ENCODE measurements around the gene HOXD10.

Gene HOXD10

DNA sequence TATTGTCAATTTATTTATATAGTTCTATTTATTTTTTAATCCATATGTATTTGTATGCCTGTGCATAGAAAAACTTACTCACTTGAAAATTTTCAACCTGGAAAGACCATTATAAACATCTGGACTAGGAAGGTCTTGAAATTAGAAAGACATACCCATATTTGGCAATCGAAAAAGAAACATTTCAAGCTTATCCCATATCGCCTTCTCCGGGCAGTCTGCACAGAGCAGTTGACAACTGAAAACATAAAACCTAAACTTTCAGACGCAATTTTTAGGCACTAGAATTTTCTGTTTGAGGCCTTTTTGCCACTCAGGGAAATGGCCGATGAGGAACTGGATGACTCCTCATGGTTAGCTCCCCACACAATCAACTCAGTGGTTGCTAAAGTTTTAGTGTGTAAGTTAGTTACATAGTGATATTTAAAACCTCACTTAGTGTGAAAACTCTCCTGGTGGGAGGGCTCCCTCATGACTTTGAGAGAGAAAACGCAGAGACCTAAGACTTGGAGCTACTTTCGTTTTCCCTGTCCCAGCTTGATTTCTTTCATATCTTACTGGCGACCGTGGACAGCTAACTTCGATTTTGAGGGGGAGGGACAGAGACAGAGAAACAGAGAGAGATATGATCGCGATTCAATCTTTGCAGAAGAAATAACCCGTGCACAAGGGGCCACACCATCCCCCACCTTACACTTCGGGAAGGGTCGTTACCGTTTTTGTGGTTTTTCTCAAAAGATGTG is 20.2 kb upstream of the HOXD10 start:
- DNase-seq = no peak

DNA sequence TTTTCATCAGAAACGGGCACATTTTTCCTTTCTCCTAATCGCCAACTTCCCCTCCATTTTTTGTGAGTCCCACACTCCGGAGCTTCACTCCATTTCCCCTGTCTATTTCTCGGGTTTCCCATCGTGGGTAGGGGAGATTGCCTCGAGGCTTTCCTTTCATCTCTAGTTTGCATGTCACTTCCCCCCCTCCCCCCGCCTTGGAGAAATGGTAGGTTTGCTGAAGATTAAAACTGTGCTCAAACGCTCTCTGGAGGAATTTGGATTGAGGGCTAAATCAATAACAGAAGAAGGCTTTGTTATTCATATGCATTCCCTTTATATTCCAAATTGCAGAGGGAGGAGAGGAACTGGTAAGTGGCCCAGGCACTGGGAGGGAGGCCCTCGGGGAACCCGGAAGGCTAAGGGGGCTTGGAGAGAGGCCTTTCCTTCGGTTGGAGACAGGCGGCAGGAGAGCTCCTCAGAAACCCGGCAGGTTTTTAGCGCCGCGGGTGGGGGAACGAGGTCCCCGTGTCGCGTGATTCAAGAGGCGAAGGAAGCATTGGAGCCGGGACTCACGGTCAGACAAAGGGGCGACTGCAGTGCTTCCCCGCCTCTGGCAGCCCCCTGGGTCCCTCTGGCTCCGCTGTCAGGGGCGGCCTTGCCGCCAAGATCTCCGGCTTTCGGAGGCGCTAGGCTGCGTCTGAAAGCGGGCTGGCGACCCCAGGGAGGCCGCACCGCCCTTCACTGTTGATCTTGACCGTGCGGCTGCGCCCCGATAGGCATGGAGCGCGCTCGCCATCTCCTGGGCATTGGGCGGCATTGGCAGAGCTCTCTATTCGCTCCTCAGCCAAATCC is 19.4 kb upstream of the HOXD10 start:
- peak; percentile 52 for DNase-seq

DNA sequence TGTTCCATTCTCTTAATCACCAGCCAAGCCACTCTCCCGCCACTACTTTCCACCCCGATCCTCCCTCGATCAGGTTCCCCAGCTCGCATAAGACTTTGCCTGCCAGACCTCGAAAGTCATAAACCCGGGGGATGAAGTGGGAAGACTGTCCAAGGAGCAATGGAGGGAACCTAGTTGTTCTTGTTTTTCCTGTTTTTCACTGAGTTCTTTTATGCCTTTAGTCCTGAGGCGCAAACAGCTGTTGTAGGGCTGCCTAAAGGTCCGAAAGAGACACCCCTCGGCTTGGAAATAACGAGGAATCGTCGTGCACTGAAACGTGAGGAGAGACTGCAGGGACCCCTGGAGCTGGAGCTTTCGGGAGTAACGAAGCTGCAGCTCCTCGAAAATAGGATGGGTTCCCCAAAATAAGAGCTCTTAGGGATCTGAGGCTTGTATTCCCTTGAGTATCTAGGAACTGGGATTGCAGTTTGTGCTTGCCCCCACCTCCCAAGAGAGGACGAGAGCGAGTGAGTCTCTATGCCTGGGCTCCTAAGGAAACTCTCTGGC is 18.7 kb upstream of the HOXD10 start:
- no peak for DNase-seq

DNA sequence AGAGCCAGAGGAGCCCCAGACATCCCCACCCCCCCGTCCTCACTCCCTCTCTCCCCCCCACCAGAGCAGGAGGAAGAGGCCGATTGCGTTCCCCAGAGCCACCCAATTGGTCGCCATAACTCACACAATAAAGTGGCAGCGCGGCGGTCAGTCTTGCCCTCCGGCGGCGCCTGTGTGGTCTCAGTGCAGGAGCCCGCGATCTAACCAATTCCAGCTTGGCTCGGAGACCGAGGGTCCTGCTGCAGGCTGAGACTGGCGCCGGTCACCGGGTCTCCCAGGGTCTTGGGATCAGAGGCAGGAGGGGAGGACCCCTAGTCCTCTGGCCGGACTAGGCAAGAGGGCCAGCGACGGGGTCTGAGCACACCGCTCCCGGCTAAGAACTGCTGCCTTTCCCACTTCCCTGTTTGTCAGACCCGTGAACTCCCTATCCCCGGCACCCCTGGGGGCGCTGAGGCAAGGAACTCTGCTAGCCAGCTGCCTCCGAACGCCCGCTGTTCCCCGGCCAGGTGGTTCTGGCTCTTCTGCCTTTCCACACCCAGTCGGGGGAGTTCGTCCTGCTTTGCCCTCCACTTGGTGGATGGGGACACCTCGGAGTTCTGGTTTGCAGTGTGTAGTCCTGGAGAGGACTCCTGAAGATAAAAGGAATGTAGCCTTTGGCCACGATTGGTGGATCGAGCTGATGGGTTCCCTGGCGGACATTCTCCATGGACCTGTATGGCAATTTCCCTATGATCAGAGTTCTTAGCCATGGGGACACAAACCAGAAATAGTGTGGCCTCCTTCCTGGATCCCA is 18.0 kb upstream of the HOXD10 start:
- no peak for DNase-seq

DNA sequence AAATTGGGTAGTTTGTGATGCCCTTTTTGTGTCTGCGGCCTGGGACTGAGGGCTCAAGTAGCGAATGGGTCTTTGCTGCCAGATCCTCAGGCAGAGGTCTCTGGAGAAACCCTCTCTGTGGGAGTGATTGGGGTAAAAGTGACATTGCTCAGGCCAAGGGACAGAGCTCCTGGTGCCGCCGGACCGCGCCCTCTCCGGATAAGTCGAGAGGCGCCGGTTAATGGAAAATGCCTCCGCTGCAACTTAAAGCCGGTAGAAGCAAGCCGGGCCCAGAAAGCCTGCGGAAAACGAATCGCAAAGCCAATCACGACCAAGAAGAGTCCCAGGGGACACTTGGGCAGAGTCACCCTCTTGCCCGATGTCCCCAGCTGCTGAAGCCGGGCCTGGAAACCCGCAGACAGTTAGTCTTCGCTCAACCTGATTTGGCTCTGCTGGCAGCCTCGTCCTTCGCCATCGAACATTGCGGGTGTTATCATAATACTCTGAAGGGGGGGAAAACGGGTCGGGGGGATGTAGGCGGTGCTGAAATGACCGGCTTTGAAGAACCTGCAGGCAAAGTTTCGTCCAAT is 17.3 kb upstream of the HOXD10 start:
- no peak for DNase-seq

DNA sequence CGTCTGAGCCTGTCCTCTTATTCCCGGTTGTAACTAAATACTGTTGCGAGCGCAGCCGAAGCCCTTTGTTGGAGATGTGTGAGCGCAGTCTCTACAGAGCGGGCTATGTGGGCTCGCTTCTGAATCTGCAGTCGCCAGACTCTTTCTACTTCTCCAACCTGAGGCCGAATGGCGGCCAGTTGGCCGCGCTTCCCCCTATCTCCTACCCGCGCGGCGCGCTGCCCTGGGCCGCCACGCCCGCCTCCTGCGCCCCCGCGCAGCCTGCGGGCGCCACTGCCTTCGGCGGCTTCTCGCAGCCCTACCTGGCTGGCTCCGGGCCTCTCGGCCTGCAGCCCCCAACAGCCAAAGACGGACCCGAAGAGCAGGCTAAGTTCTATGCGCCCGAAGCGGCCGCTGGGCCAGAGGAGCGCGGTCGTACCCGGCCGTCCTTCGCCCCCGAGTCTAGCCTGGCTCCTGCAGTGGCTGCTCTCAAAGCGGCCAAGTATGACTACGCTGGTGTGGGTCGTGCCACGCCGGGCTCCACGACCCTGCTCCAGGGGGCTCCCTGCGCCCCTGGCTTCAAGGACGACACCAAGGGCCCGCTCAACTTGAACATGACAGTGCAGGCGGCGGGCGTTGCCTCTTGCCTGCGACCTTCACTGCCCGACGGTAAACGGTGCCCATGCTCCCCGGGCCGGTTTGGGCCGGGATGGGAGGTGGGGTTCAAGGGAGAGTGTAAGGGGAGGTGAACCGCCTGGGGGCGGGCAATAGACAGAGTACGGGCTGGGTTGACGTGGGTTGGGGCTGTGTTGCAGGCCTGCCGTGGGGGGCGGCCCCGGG is 16.6 kb upstream of the HOXD10 start, which contains the start of gene HOXD12:
HOXD12 (plus strand) TSS at position 68 of the 819 bp plus-strand sequence; CDS start at position 75, 7 bp downstream.
- no peak for DNase-seq

DNA sequence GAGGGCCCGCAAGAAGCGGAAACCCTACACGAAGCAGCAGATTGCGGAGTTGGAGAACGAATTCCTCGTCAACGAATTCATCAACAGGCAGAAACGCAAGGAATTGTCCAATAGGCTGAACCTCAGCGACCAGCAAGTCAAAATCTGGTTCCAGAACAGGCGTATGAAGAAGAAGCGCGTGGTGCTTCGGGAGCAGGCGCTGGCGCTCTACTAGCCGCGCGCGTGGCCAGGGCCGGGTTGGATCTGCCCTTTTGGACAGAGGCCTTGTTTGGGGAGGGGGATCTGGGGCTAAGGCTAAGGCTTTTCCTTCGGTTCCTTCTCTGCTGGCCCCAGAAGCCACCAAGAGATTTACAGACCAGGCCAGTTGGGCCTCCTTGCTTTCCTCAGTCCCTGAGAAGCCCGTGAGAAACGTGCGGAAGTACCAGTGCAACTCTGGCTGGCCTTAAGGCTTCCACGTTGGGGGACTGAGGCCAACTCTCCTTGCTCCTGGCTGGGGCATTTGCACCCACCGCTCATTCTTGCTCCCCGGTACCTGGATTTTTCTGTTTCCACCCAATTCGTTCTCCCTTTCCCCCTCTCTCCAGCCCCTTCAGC is 15.9 kb upstream of the HOXD10 start:
- DNase-seq = no peak

DNA sequence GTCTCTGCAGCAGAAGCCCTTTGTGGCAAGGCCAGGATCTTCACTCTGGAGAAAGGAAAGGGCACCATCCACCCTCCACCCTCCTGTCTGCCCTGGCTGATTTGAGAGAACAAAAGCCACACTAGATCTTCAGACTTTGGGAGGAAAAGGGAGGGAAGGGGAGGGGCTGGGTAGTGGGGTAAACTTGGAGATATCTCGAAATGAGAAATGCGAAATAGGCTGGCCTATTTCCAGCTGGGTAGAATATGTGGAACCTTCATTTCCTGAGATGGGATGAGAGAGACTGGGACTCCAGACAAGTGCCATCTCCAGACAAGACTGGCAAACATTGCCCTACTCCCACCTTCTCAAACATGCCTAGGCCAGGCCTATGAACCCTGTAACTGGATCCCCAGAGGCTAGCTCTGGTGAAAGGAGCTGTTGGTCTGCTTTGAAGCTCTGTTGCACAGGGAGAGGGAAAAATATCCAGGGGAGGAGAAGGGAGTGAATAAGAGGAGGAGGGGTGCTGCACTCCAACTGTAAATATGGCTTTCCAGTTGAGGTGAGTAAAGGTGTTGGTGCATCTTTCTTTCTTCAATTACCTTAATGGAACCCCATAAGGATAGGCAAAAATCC is 15.3 kb upstream of the HOXD10 start:
- no peak for DNase-seq

DNA sequence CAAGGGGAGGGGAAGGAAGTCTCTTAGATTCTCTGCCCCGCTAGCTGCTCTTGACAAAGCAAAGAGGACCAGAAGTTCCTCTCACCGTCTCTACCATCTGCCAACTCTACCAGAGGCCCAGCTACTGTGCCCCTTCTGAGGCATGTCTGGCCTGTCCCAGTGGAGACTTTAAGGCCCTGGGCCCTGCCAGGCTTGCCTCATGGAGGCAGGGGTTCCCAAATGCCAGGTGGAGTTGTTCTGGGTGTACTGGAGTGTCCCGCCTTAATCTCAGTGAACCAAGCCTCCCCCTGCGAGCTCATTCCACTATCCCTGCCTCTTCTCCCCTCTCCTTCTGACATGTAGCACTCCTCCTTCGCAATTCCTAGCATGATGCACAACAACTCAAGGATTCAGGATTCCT is 14.7 kb upstream of the HOXD10 start:
- no peak for DNase-seq

DNA sequence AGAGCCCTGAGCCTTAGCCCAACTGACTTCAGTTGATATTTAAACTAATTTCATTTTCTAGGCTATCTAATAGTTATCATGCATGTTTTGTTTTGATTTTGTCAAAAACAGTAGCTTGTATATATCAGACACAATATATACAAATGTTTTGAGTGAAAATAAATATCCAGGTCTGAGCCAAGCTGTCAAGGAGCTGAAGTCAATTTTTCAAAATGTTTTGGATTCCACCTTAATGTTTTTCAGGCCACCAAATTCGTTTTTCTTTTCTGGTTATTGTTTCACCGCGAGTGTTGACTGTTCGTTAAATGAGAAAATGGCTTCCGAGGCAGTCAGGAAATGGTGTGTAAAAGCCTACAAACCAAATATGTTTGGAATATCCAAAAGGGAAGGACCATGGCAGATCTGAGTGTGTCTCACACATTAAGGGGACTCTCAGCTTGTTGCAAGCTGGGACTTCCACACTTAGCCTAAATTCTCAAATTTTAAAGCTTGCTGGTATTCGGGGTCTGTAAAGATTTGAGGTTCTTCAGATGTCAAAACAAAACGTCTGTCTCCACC is 14.2 kb upstream of the HOXD10 start:
- no peak for DNase-seq

DNA sequence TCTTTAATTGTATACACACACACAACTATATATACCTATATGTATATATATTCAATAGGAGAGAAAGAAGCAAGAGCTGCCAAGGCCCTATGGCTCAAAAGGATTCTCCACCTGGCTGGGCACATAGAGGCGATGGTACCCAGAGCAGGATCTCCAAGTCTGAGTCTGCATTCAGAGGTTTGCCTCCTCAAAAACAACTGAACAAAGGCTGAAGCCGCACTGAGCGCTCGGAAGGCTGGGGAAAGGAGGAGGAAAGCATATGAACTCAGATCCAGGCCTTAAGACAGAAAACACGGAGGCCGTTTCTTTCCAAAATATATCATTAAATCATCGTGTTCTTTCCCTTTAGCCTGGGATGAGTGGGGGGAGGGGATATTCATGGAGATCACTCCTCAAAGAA is 13.4 kb upstream of the HOXD10 start:
- no peak for DNase-seq

DNA sequence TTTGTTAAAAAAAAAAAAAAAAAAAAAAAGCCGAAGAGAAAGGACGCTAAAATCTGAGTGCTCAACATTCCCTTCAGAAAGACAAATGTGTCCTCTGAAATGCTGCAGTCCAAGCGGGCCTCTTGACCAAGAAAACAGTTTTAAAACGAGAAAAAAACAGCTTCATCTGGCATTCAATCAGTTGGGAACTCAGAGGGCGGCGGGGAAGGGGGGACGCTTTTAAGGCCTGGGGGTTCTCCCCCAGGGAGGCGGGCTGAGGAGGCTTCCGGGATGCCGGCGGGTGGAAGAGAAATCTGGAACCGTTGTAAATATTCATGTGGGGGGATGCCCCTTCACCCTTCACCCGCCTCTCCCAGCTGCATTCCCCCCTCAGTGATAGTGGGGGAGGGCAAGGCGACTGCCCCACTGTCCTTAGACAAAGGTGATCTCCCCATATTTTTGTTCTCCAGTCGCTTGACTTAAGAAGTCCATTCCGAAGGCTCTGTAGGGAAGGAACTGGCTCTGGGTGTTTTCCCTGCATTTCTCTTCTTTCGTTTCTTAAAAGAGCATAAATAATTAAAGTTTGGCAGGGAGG is 12.7 kb upstream of the HOXD10 start:
- no peak for DNase-seq

DNA sequence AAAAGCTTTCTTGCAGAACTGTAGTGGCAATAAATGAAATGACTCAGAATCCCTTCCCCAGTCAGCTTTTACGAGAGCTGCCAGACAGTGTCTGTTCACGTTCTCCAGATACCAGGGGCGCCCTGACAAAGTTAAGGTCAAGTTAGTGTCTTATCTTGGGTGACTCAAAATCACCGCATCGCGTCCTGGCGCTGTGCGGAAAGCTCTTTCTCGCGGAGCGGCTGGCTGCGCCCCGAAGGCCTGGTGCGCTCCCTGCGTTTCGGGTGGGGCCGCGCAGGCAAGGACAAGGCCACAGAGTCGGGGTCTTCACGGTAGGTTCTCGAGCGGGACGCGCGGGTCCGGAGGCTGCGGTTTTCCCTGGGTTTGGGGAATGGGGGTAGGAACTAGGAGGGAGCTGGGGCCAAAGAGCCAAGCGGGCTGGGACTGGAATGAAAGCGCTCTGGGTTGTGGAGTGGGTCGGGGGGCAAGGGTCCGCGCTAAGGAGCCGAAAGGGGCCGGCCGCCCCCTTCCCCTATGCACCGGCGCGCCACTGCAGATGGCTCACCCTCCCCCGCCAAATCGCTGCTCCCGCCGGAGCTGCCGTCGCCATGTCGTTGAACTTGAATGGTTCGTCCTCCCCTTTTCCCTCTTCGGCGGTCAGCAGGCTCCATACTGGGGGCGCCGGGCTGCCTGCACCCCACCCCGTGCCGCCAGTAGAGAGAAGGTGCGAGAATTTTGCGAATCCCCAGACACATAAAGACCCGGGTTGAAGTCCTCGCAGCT is 12.1 kb upstream of the HOXD10 start:
- no peak for DNase-seq

DNA sequence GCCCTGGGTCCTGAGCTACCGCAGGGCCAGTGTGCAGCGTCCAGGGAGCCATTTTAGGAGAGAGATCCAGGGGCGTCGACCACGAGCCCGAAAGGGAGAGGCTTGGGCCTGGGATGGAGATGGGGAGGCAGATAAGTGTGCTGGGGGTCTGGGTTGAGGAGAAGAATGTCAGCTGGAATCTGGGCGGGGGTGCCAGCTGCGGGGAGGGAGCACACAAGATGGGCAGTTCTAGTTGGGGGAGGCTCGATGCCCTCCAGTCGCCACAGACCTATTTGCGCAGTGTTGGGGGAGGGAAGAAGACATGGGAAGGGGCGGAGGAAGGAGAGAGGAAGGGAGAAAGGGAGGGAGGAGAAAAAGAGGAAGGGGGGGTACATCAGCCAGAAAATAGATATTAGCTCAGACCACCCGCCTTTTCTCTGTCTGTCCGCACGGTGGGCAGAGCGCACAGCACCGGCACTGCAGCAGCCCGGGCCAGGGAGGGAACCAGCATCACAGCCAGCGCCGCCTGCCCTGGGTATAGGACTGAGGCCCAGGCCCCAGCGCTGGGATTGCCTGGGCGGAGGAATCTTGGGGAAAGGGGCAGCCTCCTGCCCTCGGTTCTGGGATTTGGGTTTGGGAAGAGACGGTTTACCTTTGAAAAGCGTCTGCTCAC is 11.4 kb upstream of the HOXD10 start:
- DNase-seq = no peak

DNA sequence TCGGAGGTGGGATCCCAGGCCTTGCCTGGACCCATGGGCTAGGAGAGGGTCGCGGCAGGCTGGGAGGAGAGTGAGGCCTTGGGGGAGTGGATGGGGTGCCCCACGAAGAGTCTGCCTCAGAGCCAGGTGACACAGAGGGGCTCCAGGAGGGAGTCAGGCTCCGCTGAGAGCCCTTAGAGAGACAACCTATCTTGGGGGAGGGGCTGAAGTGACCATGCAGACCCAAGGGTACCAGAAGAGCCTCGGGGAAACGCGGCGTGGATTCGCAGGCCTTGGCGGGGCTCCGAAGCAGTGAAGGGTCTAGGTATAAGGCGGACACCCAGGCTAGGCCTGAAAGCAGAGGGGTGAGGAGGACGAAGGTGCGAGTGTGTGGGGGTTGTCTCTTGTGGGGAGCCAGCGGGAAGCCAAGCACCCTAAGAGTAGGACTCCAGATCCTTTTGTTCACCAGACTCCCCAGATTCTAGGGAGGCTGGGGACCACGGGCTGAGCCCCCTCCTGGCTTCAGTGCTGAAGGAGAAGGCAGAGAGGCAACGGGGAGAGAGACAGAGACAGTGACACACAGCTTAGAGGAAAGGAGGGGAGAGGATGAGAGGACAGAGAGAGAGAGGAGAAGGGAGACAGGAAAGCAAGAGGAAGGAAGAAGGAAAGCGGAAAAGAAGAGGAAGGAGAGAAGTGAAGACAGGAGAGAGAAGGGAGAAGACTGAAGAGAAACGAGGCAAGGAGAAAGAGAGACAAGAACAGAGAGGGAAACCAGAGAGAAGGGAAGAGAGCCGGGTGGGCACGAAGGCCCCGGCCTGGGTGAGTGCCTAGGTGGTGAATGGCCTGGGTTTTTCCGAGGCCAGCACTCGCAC is 10.6 kb upstream of the HOXD10 start:
- no peak for DNase-seq

DNA sequence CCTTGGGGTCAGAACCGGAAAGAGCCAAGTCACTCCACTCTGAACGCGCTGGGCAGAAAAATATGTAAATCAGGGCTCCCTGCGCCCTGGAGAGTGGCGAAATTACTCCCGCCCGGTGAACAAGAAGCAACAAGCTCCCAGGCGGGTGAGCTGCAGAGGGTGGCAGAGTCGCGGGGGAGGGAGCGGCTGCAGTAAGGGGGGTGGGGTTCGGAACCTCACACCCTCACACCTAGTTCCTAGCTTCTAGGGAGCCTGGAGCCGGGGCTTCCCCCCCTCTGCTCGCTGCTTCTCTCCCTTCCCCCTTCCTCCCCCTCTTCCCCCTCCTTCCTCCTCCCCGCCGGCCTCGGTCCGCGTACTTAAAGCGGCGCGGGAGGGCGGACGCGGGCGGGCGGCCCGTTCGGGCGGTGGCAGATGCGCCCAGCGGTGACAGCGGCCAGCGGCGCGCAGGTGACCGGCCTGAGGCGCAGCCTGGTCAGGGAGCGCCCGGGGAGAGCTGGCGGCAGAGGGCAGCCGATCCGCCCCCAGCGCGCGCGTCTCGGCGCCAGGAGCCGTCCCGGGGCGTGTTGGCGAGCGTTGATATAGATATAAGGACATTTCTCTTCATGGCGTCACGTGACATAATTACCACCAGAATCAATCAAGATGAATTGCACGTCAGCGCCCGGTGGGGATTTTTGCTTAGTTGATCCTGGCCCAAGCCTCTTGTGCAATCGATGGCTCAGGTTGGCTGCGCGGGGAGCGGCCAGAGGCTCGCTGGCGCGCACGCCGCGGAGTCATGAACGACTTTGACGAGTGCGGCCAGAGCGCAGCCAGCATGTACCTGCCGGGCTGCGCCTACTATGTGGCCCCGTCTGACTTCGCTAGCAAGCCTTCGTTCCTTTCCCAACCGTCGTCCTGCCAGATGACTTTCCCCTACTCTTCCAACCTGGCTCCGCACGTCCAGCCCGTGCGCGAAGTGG is 9.7 kb upstream of the HOXD10 start, which contains the start of gene HOXD11:
HOXD11 (plus strand) TSS at position 700 of the 959 bp plus-strand sequence; CDS start at position 776, 76 bp downstream.
- no peak for DNase-seq

Measured in activated CD4-positive, alpha-beta T cell treated with anti-CD3 and anti-CD28 coated beads, Interleukin-2, amount 50 U/mL, for 16 hours (primary cell).